ACC112 (cell line): ENCODE data around the gene CLIC3.

Experiments used
- H2AFZ ChIP-seq: fragments of 200-600 bp; sonication (generic); one replicate; pipeline ENCODE4 v1.6.0; 2017; ENCODE audit warnings: antibody characterized with exemption, low read length; ENCODE audit not compliant: unreplicated experiment
- H3K27ac ChIP-seq: fragments of 200-600 bp; sonication (generic); 2 replicates; pipeline ENCODE4 v1.5.1; 2014; ENCODE audit warnings: low read depth, mild to moderate bottlenecking, antibody characterized with exemption, low read length, moderate library complexity
- H3K27me3 ChIP-seq: fragments of 200-600 bp; sonication (generic); 2 replicates; pipeline ENCODE4 v1.6.1; 2014; ENCODE audit warnings: mild to moderate bottlenecking, antibody characterized with exemption, low read length, moderate library complexity, mixed read lengths; ENCODE audit not compliant: insufficient read depth
- H3K36me3 ChIP-seq: fragments of 200-600 bp; sonication (generic); 2 replicates; pipeline ENCODE4 v1.6.1; 2016; ENCODE audit warnings: mild to moderate bottlenecking, antibody characterized with exemption, low read length, moderate library complexity, mixed read lengths; ENCODE audit not compliant: insufficient read depth
- H3K4me1 ChIP-seq: fragments of 200-600 bp; sonication (generic); one replicate; pipeline ENCODE4 v1.6.1; 2016; ENCODE audit warnings: low read length, mixed read lengths; ENCODE audit not compliant: insufficient read depth, unreplicated experiment, control insufficient read depth
- H3K4me3 ChIP-seq: fragments of 200-600 bp; sonication (generic); 2 replicates; pipeline ENCODE4 v1.5.1; 2014; ENCODE audit warnings: mild to moderate bottlenecking, low read depth, low read length
- H3K79me2 ChIP-seq: fragments of 200-600 bp; sonication (generic); one replicate; pipeline ENCODE4 v1.6.0; 2016; ENCODE audit warnings: low read length; ENCODE audit not compliant: control insufficient read depth, unreplicated experiment, insufficient read depth

CLIC3 gene

DNA sequence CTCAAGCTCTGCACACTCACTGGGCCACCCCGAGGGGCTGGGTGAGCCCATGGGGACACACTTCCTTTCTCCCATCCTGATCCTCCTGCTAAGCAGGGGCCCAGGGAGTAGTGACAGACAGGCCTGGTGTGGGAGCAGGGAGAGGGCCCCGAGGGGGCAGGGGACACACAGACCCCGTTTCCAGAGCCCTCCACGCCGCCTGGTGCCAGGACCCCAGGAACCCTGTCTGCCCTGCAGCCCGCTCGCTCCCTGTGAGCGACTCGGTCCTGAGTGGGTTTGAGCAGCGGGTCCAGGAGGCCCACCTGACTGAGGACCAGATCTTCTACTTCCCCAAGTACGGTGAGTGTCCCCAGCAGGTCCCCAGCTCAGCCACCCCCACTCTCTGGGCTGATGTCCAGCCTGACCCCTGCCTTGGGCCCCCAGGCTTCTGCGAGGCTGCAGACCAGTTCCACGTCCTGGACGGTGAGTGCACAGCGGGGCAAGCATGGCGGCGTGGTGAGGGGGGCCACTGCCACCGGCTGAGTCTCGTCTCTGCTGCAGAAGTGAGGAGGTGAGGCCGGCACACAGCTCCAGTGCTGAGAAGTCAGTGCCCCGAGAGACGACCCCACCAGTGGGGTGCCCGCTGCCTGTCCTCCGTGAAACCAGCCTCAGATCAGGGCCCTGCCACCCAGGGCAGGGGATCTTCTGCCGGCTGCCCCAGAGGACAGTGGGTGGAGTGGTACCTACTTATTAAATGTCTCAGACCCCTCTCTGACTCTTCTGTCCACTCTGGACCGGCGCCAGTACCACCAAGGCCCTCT is 49.9 kb downstream of the CLIC3 start:
- H3K79me2 ChIP-seq = peaks cover 22% of the 10 kb centered on the region
- no peak overlapping the region for H3K27ac ChIP-seq
- no peak overlapping the region for H3K4me3 ChIP-seq
- peaks cover 13% of the 10 kb centered on the region for H3K4me1 ChIP-seq
- H3K27me3 ChIP-seq = no peaks in the 10 kb centered on the region
- no peak overlapping the region for H2AFZ ChIP-seq
- peaks cover 14% of the 10 kb centered on the region; the same call in 1 of the 2 replicates for H3K36me3 ChIP-seq

DNA sequence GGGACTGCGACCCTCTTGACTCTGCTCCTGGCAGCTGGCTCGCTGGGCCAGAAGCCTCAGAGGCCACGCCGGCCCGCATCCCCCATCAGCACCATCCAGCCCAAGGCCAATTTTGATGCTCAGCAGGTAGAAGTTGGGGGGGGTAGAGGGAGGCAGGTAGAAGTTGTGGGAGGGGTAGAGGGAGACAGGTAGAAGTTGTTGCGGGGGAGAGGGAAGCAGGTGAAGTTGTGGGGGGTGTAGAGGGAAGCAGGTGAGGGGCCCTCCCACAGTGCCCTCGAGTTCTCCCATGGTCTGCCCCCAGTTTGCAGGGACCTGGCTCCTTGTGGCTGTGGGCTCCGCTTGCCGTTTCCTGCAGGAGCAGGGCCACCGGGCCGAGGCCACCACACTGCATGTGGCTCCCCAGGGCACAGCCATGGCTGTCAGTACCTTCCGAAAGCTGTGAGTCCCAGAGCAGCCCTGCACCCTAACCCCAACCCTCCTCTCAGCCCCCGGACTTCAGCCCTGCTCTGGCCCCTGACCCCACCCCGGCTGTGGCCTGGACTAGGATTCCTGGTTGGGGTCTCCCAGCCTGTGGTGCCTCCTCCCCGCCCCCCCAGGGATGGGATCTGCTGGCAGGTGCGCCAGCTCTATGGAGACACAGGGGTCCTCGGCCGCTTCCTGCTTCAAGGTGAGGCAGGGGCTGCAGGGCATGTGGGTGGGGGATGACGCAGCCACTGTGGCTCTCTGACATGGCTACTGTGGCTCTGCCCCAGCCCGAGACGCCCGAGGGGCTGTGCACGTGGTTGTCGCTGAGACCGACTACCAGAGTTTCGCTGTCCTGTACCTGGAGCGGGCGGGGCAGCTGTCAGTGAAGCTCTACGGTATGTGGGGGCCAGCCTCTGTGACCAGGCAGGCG is 50.8 kb downstream of the CLIC3 start:
- H3K36me3 ChIP-seq = peaks cover 21% of the 10 kb centered on the region; the same call in 1 of the 2 replicates
- H2AFZ ChIP-seq = no peak overlapping the region
- H3K27ac ChIP-seq = no peak overlapping the region
- H3K4me1 ChIP-seq = peaks cover 13% of the 10 kb centered on the region
- peaks cover 27% of the 10 kb centered on the region for H3K79me2 ChIP-seq
- no peak overlapping the region for H3K4me3 ChIP-seq
- H3K27me3 ChIP-seq = no peaks in the 10 kb centered on the region
